ENCODE results near the gene TPR. TPM values are rescaled to one million over a fixed set of nuclear protein-coding genes. Genes with fewer than 3 reads are reported as not detected.

TPR gene
- total RNA-seq, 4 donors from 2014 or later, result 81.1 to 138 (median 112) TPM

DNA sequence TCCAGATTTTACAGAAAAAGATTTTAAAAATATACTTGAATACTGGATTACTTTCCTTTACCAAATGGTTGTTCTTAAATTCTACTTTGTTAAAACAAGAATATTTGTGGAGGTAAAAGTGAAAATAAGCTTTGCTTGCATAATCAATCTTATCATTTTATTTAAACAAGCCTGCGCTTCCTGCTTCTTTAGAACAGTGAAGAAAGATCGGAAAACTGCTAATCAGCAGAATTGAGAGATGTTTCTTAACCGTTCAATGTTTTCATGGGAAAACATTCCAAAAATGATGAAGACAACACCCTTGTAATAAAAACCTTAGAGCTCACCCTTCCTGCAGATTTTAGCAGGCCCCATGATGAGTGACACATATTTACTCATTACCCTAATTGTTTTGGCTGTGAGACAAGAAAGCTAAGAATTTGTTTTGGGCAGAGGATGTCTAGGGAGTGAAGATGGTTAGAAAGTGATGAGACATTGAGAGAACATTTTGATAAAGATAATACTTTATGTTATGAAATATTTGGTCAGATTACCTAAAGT is 72.6 kb downstream of the TPR start:
- Histone ChIP-seq H3K9me3 (no peaks in the 10 kb centered on the region), H3K27me3 (no peaks in the 10 kb centered on the region), H3K4me1 (no peaks in the 10 kb centered on the region), H3K36me3 (no peaks in the 10 kb centered on the region), H3K4me3 (no peak overlapping the region), H3K27ac (no peak overlapping the region)
- no peak for DNase-seq
- no peak for TF ChIP-seq POLR2A (IDR thresholded peaks at IDR 0.05)
- TF ChIP-seq, protein P1, sequence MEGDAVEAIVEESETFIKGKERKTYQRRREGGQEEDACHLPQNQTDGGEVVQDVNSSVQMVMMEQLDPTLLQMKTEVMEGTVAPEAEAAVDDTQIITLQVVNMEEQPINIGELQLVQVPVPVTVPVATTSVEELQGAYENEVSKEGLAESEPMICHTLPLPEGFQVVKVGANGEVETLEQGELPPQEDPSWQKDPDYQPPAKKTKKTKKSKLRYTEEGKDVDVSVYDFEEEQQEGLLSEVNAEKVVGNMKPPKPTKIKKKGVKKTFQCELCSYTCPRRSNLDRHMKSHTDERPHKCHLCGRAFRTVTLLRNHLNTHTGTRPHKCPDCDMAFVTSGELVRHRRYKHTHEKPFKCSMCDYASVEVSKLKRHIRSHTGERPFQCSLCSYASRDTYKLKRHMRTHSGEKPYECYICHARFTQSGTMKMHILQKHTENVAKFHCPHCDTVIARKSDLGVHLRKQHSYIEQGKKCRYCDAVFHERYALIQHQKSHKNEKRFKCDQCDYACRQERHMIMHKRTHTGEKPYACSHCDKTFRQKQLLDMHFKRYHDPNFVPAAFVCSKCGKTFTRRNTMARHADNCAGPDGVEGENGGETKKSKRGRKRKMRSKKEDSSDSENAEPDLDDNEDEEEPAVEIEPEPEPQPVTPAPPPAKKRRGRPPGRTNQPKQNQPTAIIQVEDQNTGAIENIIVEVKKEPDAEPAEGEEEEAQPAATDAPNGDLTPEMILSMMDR (IDR thresholded peaks at IDR 0.05), result no peak

DNA sequence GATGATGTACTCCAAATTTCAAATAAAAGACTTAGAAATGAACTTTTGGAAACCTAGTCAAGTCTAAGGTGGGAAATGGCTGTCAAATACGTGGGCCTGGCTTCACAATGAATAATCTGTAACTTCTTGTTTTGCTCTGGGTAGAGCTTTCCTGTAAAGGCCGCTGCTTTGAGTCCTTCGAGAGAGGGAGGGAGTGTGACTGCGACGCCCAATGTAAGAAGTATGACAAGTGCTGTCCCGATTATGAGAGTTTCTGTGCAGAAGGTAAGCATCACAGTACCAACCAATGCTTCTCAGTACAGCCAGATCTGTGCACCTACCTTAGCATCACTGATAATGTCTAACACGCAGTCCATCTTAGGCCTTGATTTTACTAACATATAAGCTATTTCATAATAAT is 73.6 kb downstream of the TPR start:
- TF ChIP-seq, protein P1 (IDR thresholded peaks at IDR 0.05), result no peak
- TF ChIP-seq POLR2A (IDR thresholded peaks at IDR 0.05), result no peak
- Histone ChIP-seq H3K4me1 (no peaks in the 10 kb centered on the region), H3K36me3 (no peaks in the 10 kb centered on the region), H3K27ac (no peak overlapping the region), H3K9me3 (no peaks in the 10 kb centered on the region), H3K4me3 (no peak overlapping the region), H3K27me3 (no peaks in the 10 kb centered on the region)
- DNase-seq, result no peak

DNA sequence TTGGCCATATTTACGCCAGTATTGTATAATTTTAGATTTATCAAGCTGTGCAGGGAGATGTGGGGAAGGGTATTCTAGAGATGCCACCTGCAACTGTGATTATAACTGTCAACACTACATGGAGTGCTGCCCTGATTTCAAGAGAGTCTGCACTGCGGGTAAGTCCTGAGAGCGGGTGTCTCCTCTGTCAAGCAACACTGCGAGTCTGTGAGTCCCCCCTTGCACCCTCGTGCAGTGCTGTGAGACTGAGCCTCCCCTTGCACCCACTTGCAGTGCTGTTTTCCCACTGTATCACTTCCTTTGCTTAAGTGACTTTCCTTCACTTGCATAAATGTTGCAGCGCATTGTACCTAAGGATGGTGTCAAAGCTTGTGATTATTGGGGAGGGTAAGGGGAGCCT is 75.0 kb downstream of the TPR start:
- no peak for TF ChIP-seq POLR2A (IDR thresholded peaks at IDR 0.05)
- TF ChIP-seq, protein P1 (IDR thresholded peaks at IDR 0.05), result no peak
- no peaks in the 10 kb centered on the region for H3K9me3 ChIP-seq
- no peak overlapping the region for H3K27ac ChIP-seq
- H3K4me1 ChIP-seq, result no peaks in the 10 kb centered on the region
- no peaks in the 10 kb centered on the region for H3K27me3 ChIP-seq
- H3K36me3 ChIP-seq, result no peaks in the 10 kb centered on the region
- no peak for DNase-seq
- H3K4me3 ChIP-seq, result no peak overlapping the region

DNA sequence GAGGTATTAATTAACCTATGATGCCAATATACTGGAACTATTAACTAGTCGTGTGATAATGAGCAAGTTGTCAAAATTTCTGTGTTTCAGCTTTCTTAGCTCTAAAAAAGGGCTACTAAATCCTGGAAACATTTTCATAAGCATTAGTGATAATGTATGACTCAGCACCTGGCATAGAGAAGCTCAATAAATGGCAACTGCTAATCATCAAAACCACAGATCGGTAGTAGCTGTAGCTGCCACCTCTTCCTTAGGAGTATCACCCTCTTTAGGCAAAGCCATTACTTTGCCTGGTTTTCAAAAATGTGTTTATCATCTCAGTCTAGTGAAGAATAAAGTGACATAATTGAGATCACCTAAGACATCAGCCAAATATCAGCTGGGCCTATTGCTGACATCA is 75.5 kb downstream of the TPR start:
- H3K27me3 ChIP-seq, result no peaks in the 10 kb centered on the region
- no peak overlapping the region for H3K4me3 ChIP-seq
- no peaks in the 10 kb centered on the region for H3K4me1 ChIP-seq
- no peaks in the 10 kb centered on the region for H3K36me3 ChIP-seq
- no peak for TF ChIP-seq POLR2A (IDR thresholded peaks at IDR 0.05)
- TF ChIP-seq, protein P1 (IDR thresholded peaks at IDR 0.05), result no peak
- no peak overlapping the region for H3K27ac ChIP-seq
- DNase-seq, result no peak
- H3K9me3 ChIP-seq, result no peaks in the 10 kb centered on the region

DNA sequence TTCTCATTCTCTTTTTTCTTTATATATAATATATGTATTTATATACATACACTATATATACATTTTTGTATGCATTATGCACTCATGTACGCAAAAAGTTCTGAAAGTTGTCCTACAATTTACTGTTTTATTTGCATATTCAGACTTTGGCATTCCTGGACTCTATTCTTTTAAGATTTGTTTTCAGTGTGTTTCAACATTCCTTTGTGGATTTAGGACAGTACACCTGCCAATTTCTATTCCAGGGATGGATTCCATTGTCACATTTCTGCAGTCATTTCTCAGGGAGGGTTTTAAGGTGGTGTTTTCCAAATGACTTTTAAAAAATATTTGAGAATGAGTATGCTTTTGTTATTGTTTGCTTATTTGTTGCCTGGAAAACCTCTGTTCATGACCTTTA is 76.2 kb downstream of the TPR start:
- DNase-seq, result no peak
- H3K4me1 ChIP-seq, result no peaks in the 10 kb centered on the region
- H3K27ac ChIP-seq, result no peak overlapping the region
- H3K36me3 ChIP-seq, result no peaks in the 10 kb centered on the region
- H3K27me3 ChIP-seq, result no peaks in the 10 kb centered on the region
- no peak overlapping the region for H3K4me3 ChIP-seq
- TF ChIP-seq, protein P1 (IDR thresholded peaks at IDR 0.05), result no peak
- TF ChIP-seq POLR2A (IDR thresholded peaks at IDR 0.05), result no peak
- no peaks in the 10 kb centered on the region for H3K9me3 ChIP-seq
